Erythroblast (primary cell): Measurements from ENCODE around the gene IKBKG.
"Not testable (repeated sequence)": the region's sequence is repeated elsewhere in the genome, so short reads cannot be mapped to it uniquely, and the experiment has no call there.

Experiments used
- GATA1 ChIP-seq: IDR thresholded peaks from 2 replicates; pipeline ENCODE4 v1.6.1; 2011; ENCODE audit warnings: low read depth, mild to moderate bottlenecking, control low read depth, low read length, moderate library complexity
- POLR2A ChIP-seq: IDR thresholded peaks from 2 replicates; pipeline ENCODE4 v1.6.1; 2011; ENCODE audit warnings: mild to moderate bottlenecking, low read length

DNA sequence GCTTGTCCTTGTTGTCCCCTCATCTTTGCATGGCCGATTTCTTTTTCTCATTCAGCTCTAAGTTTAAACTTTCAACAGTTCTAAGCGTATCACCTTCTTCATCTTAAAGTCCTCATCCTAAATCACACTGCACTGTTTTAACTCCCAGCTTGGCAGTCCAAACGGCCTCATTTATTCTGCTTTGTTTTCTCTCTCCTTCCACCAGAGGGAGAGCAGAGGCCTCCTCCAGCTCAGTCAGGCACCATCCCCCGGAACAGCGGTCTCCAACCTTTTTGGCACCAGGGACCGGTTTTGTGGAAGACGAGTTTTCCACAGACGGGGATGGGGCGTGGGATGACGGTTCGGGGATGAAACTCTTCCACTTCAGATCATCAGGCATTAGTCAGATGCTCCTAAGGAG lies 22.9 kb downstream of the IKBKG start:
- TF ChIP-seq POLR2A, GATA1: not testable (repeated sequence)
